ENCODE data around the gene ADGRG1.
"Not testable (repeated sequence)": the region's sequence is repeated elsewhere in the genome, so short reads cannot be mapped to it uniquely, and the experiment has no call there.

The ADGRG1 gene

DNA sequence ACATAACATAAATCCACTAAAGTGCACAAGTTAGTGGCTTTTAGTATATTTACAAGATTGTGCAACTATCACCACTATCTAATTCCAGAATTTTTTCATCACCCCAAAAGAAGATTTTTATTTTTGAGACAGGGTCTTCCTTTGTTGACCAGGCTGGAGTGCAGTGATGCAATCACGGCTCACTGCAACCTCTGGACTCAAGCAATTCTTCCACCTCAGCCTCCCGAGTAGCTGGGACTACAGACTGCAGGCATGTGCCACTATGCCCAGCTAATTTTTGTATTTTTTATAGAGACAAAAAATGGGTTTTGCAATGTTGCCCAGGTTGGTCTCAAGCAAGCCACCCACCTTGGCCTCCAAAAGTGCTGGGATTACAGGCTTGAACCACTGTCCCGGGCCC, 81.2 kb downstream of the ADGRG1 start:
- intact Hi-C loops (cut with DNase I) = no loop called here
- DNase-seq = peak in 2 of 10 donors; percentile 10 to 19

DNA sequence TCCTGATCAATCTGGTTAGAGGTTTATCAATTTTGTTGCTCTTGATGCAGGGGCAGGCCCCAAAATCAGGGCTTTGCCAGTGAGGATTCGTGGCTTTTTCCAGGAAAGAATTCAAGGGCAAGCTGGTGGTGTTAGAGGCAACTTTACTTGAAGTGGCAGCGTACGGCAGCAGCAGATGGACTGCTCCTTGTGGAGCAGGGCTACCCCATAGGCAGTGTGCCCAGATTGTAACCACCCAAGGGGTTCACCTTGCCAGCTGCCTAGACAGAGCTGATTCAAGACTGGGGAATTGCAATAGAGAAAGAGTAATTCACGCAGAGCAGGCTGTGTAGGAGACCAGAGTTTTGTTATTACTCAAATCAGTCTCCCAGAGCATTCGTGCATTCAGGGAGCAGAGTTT, 82.9 kb downstream of the ADGRG1 start:
- intact Hi-C loops (cut with DNase I) = no loop called here
- DNase-seq = peak in 2 of 10 donors; percentile 12 to 13

DNA sequence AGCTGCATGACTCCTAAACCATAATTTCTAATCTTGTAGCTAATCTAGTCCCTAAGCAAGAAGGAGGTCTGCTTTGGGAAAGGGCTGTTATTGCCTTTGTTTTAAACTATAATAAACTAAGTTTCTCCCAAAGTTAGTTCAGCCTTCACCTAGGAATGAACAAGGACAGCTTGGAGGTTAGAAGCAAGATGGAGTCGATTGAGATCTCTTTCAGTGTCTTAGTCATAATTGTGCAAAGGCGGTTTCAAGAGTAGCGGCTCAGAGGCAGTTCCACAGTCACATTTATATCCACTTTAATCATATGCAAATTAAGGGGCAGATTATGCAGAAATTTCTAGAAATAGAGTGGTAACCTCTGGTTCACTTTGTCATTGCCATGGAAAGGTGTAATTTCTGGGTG, 83.6 kb downstream of the ADGRG1 start:
- no peak for DNase-seq
- intact Hi-C loops (cut with DNase I) = no loop called here

DNA sequence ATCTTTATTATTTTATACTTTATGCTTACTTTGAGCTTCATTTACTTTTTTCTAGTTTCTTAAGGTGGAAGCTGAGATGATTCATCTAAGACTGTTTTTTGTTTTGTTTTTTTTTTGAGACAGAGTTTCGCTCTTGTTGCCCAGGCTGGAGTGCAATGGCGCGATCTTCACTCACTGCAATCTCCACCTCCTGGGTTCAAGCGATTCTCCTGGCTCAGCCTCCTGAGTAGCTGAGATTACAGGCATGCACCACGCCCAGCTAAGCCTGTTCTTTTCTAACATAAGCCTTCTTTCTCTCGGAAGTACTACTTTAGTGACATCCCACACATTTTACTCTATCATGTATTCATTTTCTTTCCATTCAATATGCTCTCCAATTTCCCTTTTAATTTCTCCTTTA, 84.1 kb downstream of the ADGRG1 start:
- peak in 2 of 10 donors; percentile 17 to 32 for DNase-seq
- intact Hi-C loops (cut with DNase I) = not testable (repeated sequence)

DNA sequence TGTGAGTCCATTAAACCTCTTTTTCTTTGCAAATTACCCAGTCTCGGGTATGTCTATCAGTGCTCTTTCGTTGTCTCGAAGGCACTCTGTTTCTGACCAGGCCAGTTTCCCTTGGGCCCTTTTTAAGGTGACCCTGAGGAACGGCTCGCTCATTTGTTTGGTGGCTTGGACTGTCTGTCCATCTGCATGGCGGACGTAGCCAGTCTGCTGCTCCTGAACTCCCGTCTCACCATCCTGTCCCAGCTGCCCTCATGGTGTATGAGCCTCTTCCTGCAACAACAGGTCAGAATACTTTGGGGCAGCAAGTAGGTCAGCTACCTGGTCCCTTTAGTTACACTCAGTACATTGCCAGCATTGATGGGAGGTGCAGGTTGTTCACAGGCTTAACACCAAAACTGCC, 85.2 kb downstream of the ADGRG1 start:
- peak in 2 of 10 donors; percentile 12 to 54 for DNase-seq
- intact Hi-C loops (cut with DNase I) = no loop called here

DNA sequence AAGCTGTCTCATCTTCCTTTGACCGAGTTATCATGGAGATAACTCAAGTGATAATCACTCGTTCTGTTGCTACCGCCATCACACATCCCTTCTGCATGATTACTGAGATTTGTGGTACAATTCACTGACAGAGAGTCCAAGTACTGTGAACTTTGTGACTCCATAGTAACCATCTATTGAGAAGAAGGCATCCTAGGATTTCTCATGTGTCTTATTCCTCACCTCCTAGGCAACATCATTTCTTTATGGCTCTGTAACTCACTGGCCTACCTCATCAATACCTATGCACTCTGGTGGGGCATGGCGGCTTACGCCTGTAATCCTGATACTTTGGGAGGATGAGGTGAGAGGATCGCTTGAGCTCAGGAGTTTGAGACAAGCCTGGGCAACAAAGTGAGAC, 85.6 kb downstream of the ADGRG1 start:
- DNase-seq = peak in 1 of 10 donors; percentile 14
- intact Hi-C loops (cut with DNase I) = no loop called here
